Naive thymus-derived CD4-positive, alpha-beta T cell (primary cell): ENCODE results near the gene MAPKAPK5. TPM values are rescaled to one million over a fixed set of nuclear protein-coding genes. Genes with fewer than 3 reads are reported as not detected.

Experiments
- ATAC-seq: fragments of 150-1000 bp; cut with Tn5 transposase; 2 replicates; pipeline ENCODE4 v1.10.0; 2021; ENCODE audit warnings: mild to moderate bottlenecking, moderate library complexity
- CTCF ChIA-PET: fragments of 350-600 bp; sonication (Branson Sonifier 250); formaldehyde crosslinking; loops from one replicate; lab custom pipeline; 2021; ENCODE audit warnings: antibody characterized with exemption; lab: Charles Lee
- POLR2A ChIA-PET: fragments of 350-600 bp; sonication (Branson Sonifier 250); formaldehyde crosslinking; loops from one replicate; lab custom pipeline; 2021; ENCODE audit warnings: antibody characterized with exemption, inconsistent platforms; lab: Charles Lee
- DNase-seq, 9 donors: peaks; one replicate each; pipeline versions ENCODE4 v3.0.0 to v3.0.0-alpha.2; 2020 to 2022; ENCODE audit warnings: mixed read lengths in 1 of 9
- H3K27ac ChIP-seq: one replicate; pipeline ENCODE4 v1.7.0; 2013; ENCODE audit warnings: mild to moderate bottlenecking, low read depth, low read length, moderate library complexity
- H3K27me3 ChIP-seq, 2 donors: one replicate each; pipeline ENCODE4 v1.7.0; 2013; ENCODE audit warnings: low read length in 2 of 2, mild to moderate bottlenecking in 2 of 2, moderate library complexity in 2 of 2; ENCODE audit not compliant: control insufficient read depth in 2 of 2, insufficient read depth in 2 of 2
- H3K36me3 ChIP-seq, 3 experiments: 1 replicate in 2 of 3; 2 replicates in 1 of 3; pipeline ENCODE4 v1.7.0; 2013; ENCODE audit warnings: low read length in 3 of 3, mild to moderate bottlenecking in 3 of 3, moderate library complexity in 1 of 3; ENCODE audit not compliant: insufficient read depth in 3 of 3, control insufficient read depth in 2 of 3
- H3K4me1 ChIP-seq, 2 donors: one replicate each; pipeline ENCODE4 v1.7.0; 2013; ENCODE audit warnings: low read length in 2 of 2, mild to moderate bottlenecking in 2 of 2, moderate library complexity in 1 of 2; ENCODE audit not compliant: control insufficient read depth in 2 of 2, insufficient read depth in 2 of 2
- H3K4me3 ChIP-seq: 2 replicates; pipeline ENCODE4 v1.7.0; 2013; ENCODE audit warnings: mild to moderate bottlenecking, low read length
- H3K9me3 ChIP-seq, 3 experiments: 1 replicate in 2 of 3; 2 replicates in 1 of 3; pipeline ENCODE4 v1.7.0; 2013; ENCODE audit warnings: low read length in 3 of 3; ENCODE audit not compliant: control insufficient read depth in 2 of 3
- H3K27ac Mint-ChIP-seq, 9 donors: one replicate each; pipeline ENCODE4 v1.8.0; 2020 to 2022; ENCODE audit warnings: mixed read lengths in 9 of 9, mild to moderate bottlenecking in 8 of 9, moderate library complexity in 5 of 9, inconsistent platforms in 2 of 9
- H3K27me3 Mint-ChIP-seq, 5 donors: one replicate each; pipeline ENCODE4 v1.8.0; 2021 to 2022; ENCODE audit warnings: mixed read lengths in 5 of 5, mild to moderate bottlenecking in 1 of 5
- H3K36me3 Mint-ChIP-seq, 5 donors: one replicate each; pipeline ENCODE4 v1.8.0; 2020 to 2022; ENCODE audit warnings: mixed read lengths in 5 of 5, mild to moderate bottlenecking in 3 of 5, inconsistent platforms in 1 of 5
- H3K4me1 Mint-ChIP-seq, 7 donors: one replicate each; pipeline ENCODE4 v1.8.0; 2020 to 2022; ENCODE audit warnings: mixed read lengths in 7 of 7, mild to moderate bottlenecking in 3 of 7, inconsistent platforms in 1 of 7
- H3K4me3 Mint-ChIP-seq, 10 donors: one replicate each; pipeline ENCODE4 v1.8.0; 2020 to 2022; ENCODE audit warnings: mild to moderate bottlenecking in 10 of 10, mixed read lengths in 10 of 10, moderate library complexity in 6 of 10, inconsistent platforms in 2 of 10
- H3K9me3 Mint-ChIP-seq, 11 donors: one replicate each; pipeline ENCODE4 v1.8.0; 2020 to 2022; ENCODE audit warnings: mixed read lengths in 11 of 11, mild to moderate bottlenecking in 4 of 11, inconsistent platforms in 1 of 11, moderate library complexity in 1 of 11
- intact Hi-C, 2 donors: fragments of 100-400 bp; cut with micrococcal nuclease; formaldehyde crosslinking; loops; one replicate each; pipeline ENCODE4 v1.15.1; 2023
- polyA plus RNA-seq, 2 donors: library from polyadenylated mRNA; unstranded; fragments of 300-500 nt; fragmentation: Illumina TruSeq; gene quantifications; one replicate each; pipeline ENCODE4 v1.2.3, GENCODE V29; 2021
- total RNA-seq, 6 experiments: library from RNA in 5 of 6; stranded (reverse) in 5 of 6; gene quantifications; 1 replicate in 5 of 6; 2 replicates in 1 of 6; pipeline ENCODE4 v1.2.3 and lab custom pipeline; 2021 to 2026

Gene MAPKAPK5
- total and polyA plus RNA-seq, 7 experiments from 2014 or later, result 30.6 to 72.1 (median 58.2) TPM

GRCh38 chr12:111868676-111869588, 26.9 kb downstream of the MAPKAPK5 start:
- CTCF ChIA-PET, result interaction anchor here (1.0 kb wide), 1 partner anchor 20 kb away, joined by 3 read pairs; no protein-coding TSS in a partner anchor
- H3K36me3 Mint-ChIP-seq, result peaks cover 13 to 58% (median 31%) of the 10 kb centered on the region in 5 donors
- peaks cover 0 to 2% (median 0%) of the 10 kb centered on the region in 7 donors for H3K4me1 Mint-ChIP-seq
- peaks cover 0 to 3% (median 0%) of the 10 kb centered on the region in 11 donors for H3K9me3 Mint-ChIP-seq
- Histone ChIP-seq H3K27me3 (no peaks in the 10 kb centered on the region), H3K27ac (no peak overlapping the region), H3K4me3 (no peak overlapping the region), H3K36me3 (peaks cover 18 to 90% (median 21%) of the 10 kb centered on the region in 3 experiments), H3K9me3 (no peaks in the 10 kb centered on the region), H3K4me1 (no peaks in the 10 kb centered on the region)
- ATAC-seq (no peak), DNase-seq (no peak)
- intact Hi-C loops, result no loop called here
- POLR2A ChIA-PET, result interaction anchor here (0.6 kb wide), 2 partner anchors 175 to 1274 kb away, joined by 3 to 4 read pairs; no protein-coding TSS in a partner anchor
- H3K4me3 Mint-ChIP-seq, result no peak overlapping the region
- H3K27me3 Mint-ChIP-seq, result no peaks in the 10 kb centered on the region
- H3K27ac Mint-ChIP-seq, result peak overlapping the region in 5 of 9 donors; percentile 18 to 53 (median 45)

DNA sequence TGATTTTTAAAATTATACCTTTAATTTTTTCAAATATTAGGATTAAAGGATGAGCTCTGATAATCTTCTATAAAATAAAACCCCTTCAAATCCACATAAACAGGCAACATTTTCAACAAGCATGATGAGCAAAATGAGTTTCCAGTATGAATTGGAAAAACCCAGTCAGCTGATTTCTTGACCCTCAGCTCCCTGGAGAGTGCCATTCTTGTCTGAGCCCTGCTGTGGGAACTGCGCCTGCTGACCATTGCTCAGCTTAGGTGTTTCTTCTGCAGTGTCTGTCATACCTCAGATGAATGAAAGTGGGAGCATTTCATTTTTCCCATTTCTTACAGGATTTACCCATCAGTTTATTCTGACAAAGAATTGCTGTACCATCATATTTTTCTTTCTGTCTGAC, 27.6 kb downstream of the MAPKAPK5 start:
- H3K27ac Mint-ChIP-seq, result no peak overlapping the region
- no peaks in the 10 kb centered on the region for H3K9me3 ChIP-seq
- CTCF ChIA-PET, result no interaction called here
- H3K36me3 Mint-ChIP-seq, result peaks cover 13 to 58% (median 31%) of the 10 kb centered on the region in 5 donors
- intact Hi-C loops, result no loop called here
- H3K27ac ChIP-seq, result no peak overlapping the region
- no peaks in the 10 kb centered on the region for H3K27me3 ChIP-seq
- ATAC-seq (no peak), DNase-seq (no peak)
- H3K4me3 Mint-ChIP-seq, result no peak overlapping the region
- H3K4me3 ChIP-seq, result no peak overlapping the region
- POLR2A ChIA-PET, result interaction anchor here (0.6 kb wide), 1 partner anchor 175 kb away, joined by 3 read pairs; no protein-coding TSS in a partner anchor
- peaks cover 18 to 90% (median 21%) of the 10 kb centered on the region in 3 experiments for H3K36me3 ChIP-seq
- H3K4me1 ChIP-seq, result no peaks in the 10 kb centered on the region
- H3K4me1 Mint-ChIP-seq, result peaks cover 0 to 2% (median 0%) of the 10 kb centered on the region in 7 donors
- H3K27me3 Mint-ChIP-seq, result no peaks in the 10 kb centered on the region
- H3K9me3 Mint-ChIP-seq, result peaks cover 0 to 3% (median 0%) of the 10 kb centered on the region in 11 donors

- Histone ChIP-seq H3K27ac (no peak overlapping the region), H3K36me3 (peaks cover 16 to 87% (median 21%) of the 10 kb centered on the region in 3 experiments), H3K9me3 (no peaks in the 10 kb centered on the region), H3K4me1 (no peaks in the 10 kb centered on the region), H3K4me3 (no peak overlapping the region), H3K27me3 (no peaks in the 10 kb centered on the region)
- POLR2A ChIA-PET, result no interaction called here
- CTCF ChIA-PET, result no interaction called here
- intact Hi-C loops, result no loop called here
- peaks cover 0 to 3% (median 0%) of the 10 kb centered on the region in 11 donors for H3K9me3 Mint-ChIP-seq
- H3K27ac Mint-ChIP-seq, result no peak overlapping the region
- H3K4me3 Mint-ChIP-seq, result no peak overlapping the region
- ATAC-seq, result no peak
- DNase-seq, result no peak
- no peaks in the 10 kb centered on the region for H3K27me3 Mint-ChIP-seq
- peaks cover 0 to 2% (median 0%) of the 10 kb centered on the region in 7 donors for H3K4me1 Mint-ChIP-seq
- peaks cover 13 to 58% (median 31%) of the 10 kb centered on the region in 5 donors for H3K36me3 Mint-ChIP-seq
Measured at GRCh38 chr12:111870216-111870615, 28.2 kb downstream of the MAPKAPK5 start.

GRCh38 chr12:111870706-111871105, 28.7 kb downstream of the MAPKAPK5 start:
- H3K36me3 ChIP-seq, result peaks cover 16 to 87% (median 21%) of the 10 kb centered on the region in 3 experiments
- H3K27ac ChIP-seq, result no peak overlapping the region
- Mint-ChIP-seq H3K9me3 (peaks cover 0 to 3% (median 0%) of the 10 kb centered on the region in 11 donors), H3K4me3 (no peak overlapping the region), H3K4me1 (peaks cover 0 to 2% (median 0%) of the 10 kb centered on the region in 7 donors), H3K27ac (no peak overlapping the region), H3K36me3 (peaks cover 13 to 58% (median 31%) of the 10 kb centered on the region in 5 donors), H3K27me3 (no peaks in the 10 kb centered on the region)
- intact Hi-C loops, result no loop called here
- no peak for ATAC-seq
- no peaks in the 10 kb centered on the region for H3K9me3 ChIP-seq
- no peak overlapping the region for H3K4me3 ChIP-seq
- POLR2A ChIA-PET, result no interaction called here
- no peak for DNase-seq
- H3K27me3 ChIP-seq, result no peaks in the 10 kb centered on the region
- CTCF ChIA-PET, result no interaction called here
- no peaks in the 10 kb centered on the region for H3K4me1 ChIP-seq

DNA sequence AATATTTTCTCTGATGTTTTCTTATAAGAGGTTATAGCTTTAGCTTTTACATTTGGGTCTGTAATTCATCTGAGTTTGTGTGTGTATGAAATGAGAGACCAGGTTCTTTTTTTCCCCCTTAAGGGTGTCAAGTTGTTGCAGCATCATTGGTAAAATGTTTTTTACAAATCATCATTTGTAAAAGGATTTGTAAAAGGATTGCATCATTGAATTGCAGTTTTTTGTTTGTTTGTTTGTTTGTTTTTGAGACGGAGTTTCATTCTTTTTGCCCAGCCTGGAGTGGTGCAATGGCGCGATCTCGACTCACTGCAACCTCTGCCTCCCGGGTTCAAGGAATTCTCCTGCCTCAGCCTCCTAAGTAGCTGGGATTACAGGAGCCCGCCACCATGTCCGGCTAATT, 31.1 kb downstream of the MAPKAPK5 start:
- Mint-ChIP-seq H3K4me3 (no peak overlapping the region), H3K4me1 (peaks cover 0 to 5% (median 0%) of the 10 kb centered on the region in 7 donors), H3K9me3 (peaks cover 0 to 3% (median 0%) of the 10 kb centered on the region in 11 donors), H3K27ac (peak overlapping the region in 1 of 9 donors; percentile 3), H3K36me3 (peaks cover 18 to 61% (median 38%) of the 10 kb centered on the region in 5 donors), H3K27me3 (no peaks in the 10 kb centered on the region)
- DNase-seq (no peak), ATAC-seq (no peak)
- ChIA-PET CTCF (no interaction called here), POLR2A (interaction anchor here (0.7 kb wide), 1 partner anchor 157 kb away, joined by 3 read pairs; no protein-coding TSS in a partner anchor)
- H3K27me3 ChIP-seq, result no peaks in the 10 kb centered on the region
- H3K4me1 ChIP-seq, result no peaks in the 10 kb centered on the region
- intact Hi-C loops, result no loop called here
- no peak overlapping the region for H3K27ac ChIP-seq
- H3K4me3 ChIP-seq, result no peak overlapping the region
- peaks cover 11 to 64% (median 21%) of the 10 kb centered on the region in 3 experiments for H3K36me3 ChIP-seq
- H3K9me3 ChIP-seq, result no peaks in the 10 kb centered on the region

DNA sequence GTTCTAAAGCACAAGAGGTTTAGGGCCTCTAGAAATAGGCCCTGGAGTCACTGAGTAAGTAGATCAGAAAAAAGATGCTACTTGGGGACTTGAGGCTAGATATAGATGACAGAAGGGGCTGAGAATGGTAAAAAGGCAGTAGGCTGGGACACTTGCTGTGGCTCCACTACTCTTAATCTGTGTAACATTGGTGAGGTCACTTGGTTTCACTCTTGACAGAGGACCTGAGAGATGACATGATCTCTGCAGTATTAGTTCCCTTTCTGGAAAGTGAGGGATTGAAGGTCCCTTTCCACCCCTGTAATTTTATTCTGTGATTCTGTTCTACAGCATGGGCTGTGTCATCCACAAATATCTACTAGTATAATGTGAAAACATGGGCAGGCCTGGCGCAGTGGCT, 39.7 kb downstream of the MAPKAPK5 start:
- no peaks in the 10 kb centered on the region for H3K4me1 ChIP-seq
- Mint-ChIP-seq H3K4me3 (no peak overlapping the region), H3K36me3 (peaks cover 10 to 70% (median 30%) of the 10 kb centered on the region in 5 donors), H3K4me1 (peaks cover 0 to 4% (median 0%) of the 10 kb centered on the region in 7 donors), H3K27ac (peak overlapping the region in 1 of 9 donors; percentile 38), H3K9me3 (no peaks in the 10 kb centered on the region), H3K27me3 (no peaks in the 10 kb centered on the region)
- CTCF ChIA-PET, result no interaction called here
- H3K4me3 ChIP-seq, result no peak overlapping the region
- H3K36me3 ChIP-seq, result peaks cover 10 to 76% (median 18%) of the 10 kb centered on the region in 3 experiments
- no peak overlapping the region for H3K27ac ChIP-seq
- no peaks in the 10 kb centered on the region for H3K9me3 ChIP-seq
- no peaks in the 10 kb centered on the region for H3K27me3 ChIP-seq
- DNase-seq, result no peak
- POLR2A ChIA-PET, result no interaction called here
- ATAC-seq, result no peak
- intact Hi-C loops, result no loop called here
